Ascending aorta (tissue), 2 donors: ENCODE data around the gene SLC22A23. TPM values are rescaled to one million over a fixed set of nuclear protein-coding genes. Genes with fewer than 3 reads are reported as not detected.

Source experiments
- DNase-seq, 2 donors: peaks; one replicate each; pipeline ENCODE4 v3.0.0-alpha.2; 2019; ENCODE audit warnings: low spot score in 2 of 2
- H3K27ac ChIP-seq, 2 donors: fragments of 200-600 bp; sonication (generic); one replicate each; pipeline ENCODE4 v1.5.1; 2016 to 2017; ENCODE audit warnings: mild to moderate bottlenecking in 1 of 2
- H3K27me3 ChIP-seq: fragments of 200-600 bp; sonication (generic); one replicate; pipeline ENCODE4 v1.5.1; 2017
- H3K36me3 ChIP-seq, 2 donors: fragments of 200-600 bp; sonication (generic); one replicate each; pipeline ENCODE4 v1.5.1; 2016
- H3K4me1 ChIP-seq, 2 donors: fragments of 200-600 bp; sonication (generic); one replicate each; pipeline ENCODE4 v1.5.1; 2016 to 2017; ENCODE audit warnings: mild to moderate bottlenecking in 1 of 2
- H3K4me3 ChIP-seq, 2 donors: fragments of 200-600 bp; sonication (generic); one replicate each; pipeline ENCODE4 v1.5.1; 2016 to 2017; ENCODE audit warnings: mild to moderate bottlenecking in 1 of 2
- H3K9me3 ChIP-seq, 2 donors: fragments of 200-600 bp; sonication (generic); one replicate each; pipeline ENCODE4 v1.5.1; 2016
- CTCF ChIP-seq, 3 experiments: fragments of 200-600 bp in 2 of 3; fragments of 450-650 bp in 1 of 3; sonication (generic) in 2 of 3; IDR thresholded peaks; one replicate each; pipeline ENCODE4 v1.5.1; 2016 to 2019; ENCODE audit warnings: antibody characterized with exemption in 3 of 3, mild to moderate bottlenecking in 1 of 3, moderate library complexity in 1 of 3
- intact Hi-C: fragments of 100-400 bp; cut with DNase I; formaldehyde crosslinking; loops from one replicate; pipeline ENCODE4 v1.15.1; 2023
- total RNA-seq: library from RNA; depleted of rRNA; stranded (reverse); fragments of >200 nt; gene quantifications from one replicate; pipeline ENCODE4 v1.1.0, GENCODE V29; 2016

The SLC22A23 gene
- total RNA-seq, 1 donor from 2014 or later = 42.0 TPM

DNA sequence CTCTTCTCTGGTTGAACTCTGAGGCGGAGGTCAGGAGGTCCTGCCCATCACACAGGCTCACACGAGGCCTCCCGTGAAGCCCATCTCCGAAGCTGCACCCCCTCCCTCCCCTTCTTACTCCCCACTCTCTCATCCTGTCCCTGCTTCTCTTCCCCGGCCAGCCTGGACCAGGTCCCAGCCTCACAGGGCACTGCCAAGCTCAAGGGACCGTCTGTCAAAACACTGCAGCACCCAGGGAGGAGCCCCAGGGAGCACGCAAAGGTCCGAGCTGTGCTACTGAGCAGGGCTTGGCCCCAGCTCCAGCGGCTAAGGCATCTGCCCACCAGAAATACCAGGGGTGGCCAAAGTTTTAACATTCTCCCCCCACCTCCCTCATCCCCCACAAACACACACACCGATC is 128.1 kb downstream of the SLC22A23 start:
- no peak for DNase-seq
- Histone ChIP-seq H3K27me3 (no peaks in the 10 kb centered on the region), H3K36me3 (no peaks in the 10 kb centered on the region), H3K4me3 (no peak overlapping the region), H3K27ac (no peak overlapping the region), H3K9me3 (no peaks in the 10 kb centered on the region), H3K4me1 (no peaks in the 10 kb centered on the region)
- TF ChIP-seq CTCF (IDR thresholded peaks at IDR 0.05) = no peak
- intact Hi-C loops = no loop called here

DNA sequence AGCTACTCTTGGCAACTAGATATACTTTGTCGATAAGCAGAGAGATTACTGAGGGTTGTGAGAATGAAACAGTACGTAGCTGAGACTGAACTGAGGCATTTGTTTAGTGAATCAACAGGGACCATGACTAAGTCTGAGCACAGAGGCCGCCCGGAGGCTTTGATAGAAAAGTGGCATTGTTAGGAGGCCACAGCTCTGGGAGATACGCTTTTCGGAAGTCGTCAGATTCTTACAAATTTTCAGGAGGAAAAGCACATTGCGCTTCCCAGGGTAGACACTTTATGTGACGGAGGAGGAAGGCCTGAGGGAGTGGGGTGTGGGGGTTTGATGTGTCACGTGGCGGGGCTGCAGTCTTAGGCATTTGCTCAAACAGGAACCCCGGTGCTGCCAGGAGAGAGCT is 128.7 kb downstream of the SLC22A23 start:
- no peaks in the 10 kb centered on the region for H3K4me1 ChIP-seq
- H3K27ac ChIP-seq = no peak overlapping the region
- intact Hi-C loops = no loop called here
- no peaks in the 10 kb centered on the region for H3K36me3 ChIP-seq
- H3K9me3 ChIP-seq = no peaks in the 10 kb centered on the region
- no peaks in the 10 kb centered on the region for H3K27me3 ChIP-seq
- H3K4me3 ChIP-seq = no peak overlapping the region
- DNase-seq = no peak
- no peak for TF ChIP-seq CTCF (IDR thresholded peaks at IDR 0.05)

DNA sequence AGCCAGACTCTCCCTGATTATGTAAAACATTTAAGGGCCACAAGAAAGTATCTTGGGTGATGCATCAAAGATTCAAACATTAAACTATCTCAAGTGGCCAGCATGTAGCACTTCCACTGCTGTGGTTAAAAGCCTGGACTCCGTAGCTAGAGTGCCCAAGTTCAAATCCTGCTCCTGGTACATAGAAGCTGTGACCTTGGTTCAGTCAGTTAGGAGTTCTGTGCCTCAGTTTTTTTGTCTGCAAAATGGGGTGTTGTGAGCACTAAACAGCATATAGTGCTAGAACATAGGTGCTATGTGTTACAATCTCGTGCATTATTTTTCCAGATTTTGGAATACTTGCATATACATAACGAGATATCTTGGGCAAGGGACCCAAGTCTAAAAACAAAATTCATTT is 129.4 kb downstream of the SLC22A23 start:
- intact Hi-C loops = no loop called here
- Histone ChIP-seq H3K4me1 (no peaks in the 10 kb centered on the region), H3K27me3 (no peaks in the 10 kb centered on the region), H3K4me3 (no peak overlapping the region), H3K27ac (no peak overlapping the region), H3K9me3 (no peaks in the 10 kb centered on the region), H3K36me3 (no peaks in the 10 kb centered on the region)
- TF ChIP-seq CTCF (IDR thresholded peaks at IDR 0.05) = no peak
- DNase-seq = no peak

- no peak for TF ChIP-seq CTCF (IDR thresholded peaks at IDR 0.05)
- Histone ChIP-seq H3K36me3 (no peaks in the 10 kb centered on the region), H3K4me1 (no peaks in the 10 kb centered on the region), H3K27me3 (no peaks in the 10 kb centered on the region), H3K4me3 (no peak overlapping the region), H3K9me3 (no peaks in the 10 kb centered on the region), H3K27ac (no peak overlapping the region)
- no peak for DNase-seq
- intact Hi-C loops = no loop called here
Measured at GRCh38 chr6:3326981-3327380, 129.9 kb downstream of the SLC22A23 start.

DNA sequence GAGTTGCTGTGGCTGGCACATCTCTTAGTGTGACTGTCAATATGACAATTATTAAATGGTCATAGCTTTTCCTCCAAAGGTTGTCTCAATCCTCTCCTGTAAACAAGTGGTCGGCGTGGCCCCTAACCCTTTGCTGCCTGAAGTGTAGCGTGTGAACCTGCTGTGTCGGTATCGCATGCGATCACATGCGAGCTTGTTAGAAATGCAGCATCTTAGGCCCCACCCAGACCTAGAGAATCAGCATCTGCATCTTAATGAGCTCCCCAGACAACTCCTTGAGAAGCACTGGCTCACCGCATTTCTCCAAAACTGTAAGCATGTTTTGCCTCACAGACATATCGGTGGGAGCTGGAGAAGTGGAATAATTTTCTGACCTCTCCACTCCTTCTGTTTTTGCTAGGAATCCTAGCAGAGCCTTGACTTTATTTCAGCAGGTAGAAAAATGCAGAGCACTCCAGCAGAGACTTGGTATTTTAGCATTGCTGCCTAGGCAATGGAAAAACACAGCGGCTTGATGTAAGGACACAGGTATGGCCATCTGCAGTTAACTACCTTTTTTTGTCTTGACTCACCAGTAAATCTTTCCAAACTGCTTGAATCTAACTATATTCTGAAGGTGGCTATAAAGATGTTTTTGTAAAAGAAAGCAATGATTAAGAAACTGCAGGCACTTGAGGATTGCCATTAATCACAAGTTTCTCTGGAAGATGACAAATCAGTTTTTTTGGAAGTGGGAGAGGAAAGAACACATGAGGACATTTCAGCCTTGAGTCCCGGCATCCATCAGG is 130.5 kb downstream of the SLC22A23 start:
- no peak for DNase-seq
- Histone ChIP-seq H3K4me1 (no peaks in the 10 kb centered on the region), H3K9me3 (no peaks in the 10 kb centered on the region), H3K27me3 (no peaks in the 10 kb centered on the region), H3K27ac (no peak overlapping the region), H3K36me3 (no peaks in the 10 kb centered on the region), H3K4me3 (no peak overlapping the region)
- intact Hi-C loops = no loop called here
- no peak for TF ChIP-seq CTCF (IDR thresholded peaks at IDR 0.05)
